Measurements from ENCODE around the gene FAAP20.

DNA sequence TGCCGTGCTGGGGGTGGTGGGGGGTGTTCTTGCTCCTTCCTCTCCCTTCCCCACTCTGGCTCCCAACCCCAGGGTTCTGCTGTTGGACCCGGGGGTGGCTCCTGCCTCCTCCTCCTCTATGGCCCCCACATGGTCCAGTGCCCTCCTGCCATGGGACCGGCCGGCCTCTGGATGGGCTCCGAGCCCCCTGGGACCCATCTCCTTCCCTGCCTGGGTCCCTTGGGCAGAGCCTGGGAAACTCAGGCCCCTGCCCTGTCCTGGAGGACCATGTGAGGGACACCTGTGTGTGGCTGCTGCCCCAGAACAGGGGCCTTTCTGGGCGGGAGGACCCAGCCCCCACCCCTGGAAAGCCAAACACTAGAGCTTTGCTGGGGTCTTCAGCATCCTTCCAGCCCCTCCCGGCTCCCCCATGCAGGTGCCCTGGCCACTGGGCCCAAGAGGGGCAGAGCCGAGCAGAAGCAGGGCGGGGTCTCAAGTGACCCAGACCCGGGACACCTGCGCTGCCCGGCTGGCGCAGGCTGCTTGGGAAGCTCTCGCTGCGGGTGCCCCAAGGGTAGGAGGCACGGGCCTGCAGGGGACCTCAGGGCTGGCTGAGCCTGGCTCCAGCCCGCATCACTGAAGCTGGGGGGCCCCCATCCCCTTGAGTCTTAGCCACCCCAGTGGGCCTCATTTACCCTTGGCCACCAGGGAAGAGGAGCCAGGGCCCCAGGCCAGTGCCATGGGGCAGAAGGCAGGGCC is 2.5 kb upstream of the FAAP20 start:
- TF ChIP-seq CTCF (IDR thresholded peaks at IDR 0.05; ENCODE audit: insufficient read depth, low read depth, low read length) (no peak), EZH2 (IDR thresholded peaks at IDR 0.05; ENCODE audit: insufficient read depth, low read length) (no peak)
